Adrenal gland (tissue), 5 donors: ENCODE results near the gene CDK13.

Experiments used
- POLR2A ChIP-seq, 2 donors: fragments of 450-650 bp; IDR thresholded peaks; one replicate each; pipeline ENCODE4 v1.6.1; 2017; ENCODE audit warnings: antibody characterized with exemption in 2 of 2, mild to moderate bottlenecking in 2 of 2, moderate library complexity in 1 of 2
- TF ChIP-seq, protein P1 (sequence below), 6 experiments: fragments of 450-650 bp in 4 of 6; fragments of 200-600 bp in 2 of 6; sonication (generic) in 1 of 6; IDR thresholded peaks; 1 replicate in 5 of 6; 2 replicates in 1 of 6; pipeline versions ENCODE4 v1.5.1 to v1.8.0; 2016 to 2021; ENCODE audit warnings: antibody characterized with exemption in 6 of 6, mild to moderate bottlenecking in 2 of 6, moderate library complexity in 1 of 6
- donor health status: DM: no; HTN: no; CAD: no.

DNA sequence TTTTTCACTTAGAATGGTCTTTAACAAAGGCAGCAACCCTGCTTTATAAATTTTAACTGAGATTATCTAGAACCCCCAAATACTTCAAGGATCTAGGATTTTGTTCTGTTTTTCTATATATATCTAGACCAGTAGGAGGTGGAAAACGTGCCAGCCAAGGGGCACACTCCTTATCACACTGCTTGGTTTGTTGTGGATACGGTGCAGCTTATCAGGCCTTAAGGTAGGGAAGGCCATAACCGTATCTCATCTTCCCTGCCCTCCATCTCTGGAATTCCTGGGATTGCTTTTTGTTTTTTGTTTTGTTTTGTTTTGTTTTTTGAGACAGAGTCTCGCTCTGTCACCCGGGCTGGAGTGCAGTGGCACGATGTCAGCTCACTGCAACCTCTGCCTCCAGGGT is 109.0 kb downstream of the CDK13 start:
- TF ChIP-seq, protein P1, sequence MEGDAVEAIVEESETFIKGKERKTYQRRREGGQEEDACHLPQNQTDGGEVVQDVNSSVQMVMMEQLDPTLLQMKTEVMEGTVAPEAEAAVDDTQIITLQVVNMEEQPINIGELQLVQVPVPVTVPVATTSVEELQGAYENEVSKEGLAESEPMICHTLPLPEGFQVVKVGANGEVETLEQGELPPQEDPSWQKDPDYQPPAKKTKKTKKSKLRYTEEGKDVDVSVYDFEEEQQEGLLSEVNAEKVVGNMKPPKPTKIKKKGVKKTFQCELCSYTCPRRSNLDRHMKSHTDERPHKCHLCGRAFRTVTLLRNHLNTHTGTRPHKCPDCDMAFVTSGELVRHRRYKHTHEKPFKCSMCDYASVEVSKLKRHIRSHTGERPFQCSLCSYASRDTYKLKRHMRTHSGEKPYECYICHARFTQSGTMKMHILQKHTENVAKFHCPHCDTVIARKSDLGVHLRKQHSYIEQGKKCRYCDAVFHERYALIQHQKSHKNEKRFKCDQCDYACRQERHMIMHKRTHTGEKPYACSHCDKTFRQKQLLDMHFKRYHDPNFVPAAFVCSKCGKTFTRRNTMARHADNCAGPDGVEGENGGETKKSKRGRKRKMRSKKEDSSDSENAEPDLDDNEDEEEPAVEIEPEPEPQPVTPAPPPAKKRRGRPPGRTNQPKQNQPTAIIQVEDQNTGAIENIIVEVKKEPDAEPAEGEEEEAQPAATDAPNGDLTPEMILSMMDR (IDR thresholded peaks at IDR 0.05) = no peak
- no peak for TF ChIP-seq POLR2A (IDR thresholded peaks at IDR 0.05)
